Osteocyte (in vitro differentiated cells): ENCODE results near the gene RGS16. TPM values are rescaled to one million over a fixed set of nuclear protein-coding genes. Genes with fewer than 3 reads are reported as not detected.

Source experiments
- DNase-seq: peaks from one replicate; pipeline ENCODE4 v3.0.0; 2021; ENCODE audit warnings: mixed read lengths; ENCODE audit not compliant: unreplicated experiment; ENCODE audit errors: extremely low spot score
- H3K27ac Mint-ChIP-seq: one replicate; pipeline ENCODE4 v1.8.0; 2021; ENCODE audit warnings: mild to moderate bottlenecking, mixed read lengths; ENCODE audit not compliant: unreplicated experiment
- H3K27me3 Mint-ChIP-seq: one replicate; pipeline ENCODE4 v1.8.0; 2021; ENCODE audit warnings: mixed read lengths; ENCODE audit not compliant: unreplicated experiment
- H3K36me3 Mint-ChIP-seq: one replicate; pipeline ENCODE4 v1.8.0; 2021; ENCODE audit warnings: mixed read lengths; ENCODE audit not compliant: unreplicated experiment
- H3K4me1 Mint-ChIP-seq: one replicate; pipeline ENCODE4 v1.8.0; 2021; ENCODE audit warnings: mixed read lengths; ENCODE audit not compliant: unreplicated experiment
- H3K4me3 Mint-ChIP-seq: one replicate; pipeline ENCODE4 v1.8.0; 2021; ENCODE audit warnings: mild to moderate bottlenecking, moderate library complexity, mixed read lengths; ENCODE audit not compliant: unreplicated experiment
- H3K9me3 Mint-ChIP-seq: one replicate; pipeline ENCODE4 v1.8.0; 2021; ENCODE audit warnings: mixed read lengths; ENCODE audit not compliant: unreplicated experiment
- CTCF ChIP-seq: fragments of 200-600 bp; sonication (generic); IDR thresholded peaks from 2 replicates; pipeline ENCODE4 v1.5.0; 2021; ENCODE audit warnings: antibody characterized with exemption, mild to moderate bottlenecking, moderate library complexity
- total RNA-seq: library from RNA; stranded (reverse); gene quantifications from 2 replicates; pipeline ENCODE4 v1.2.1, GENCODE V29; 2021

Gene RGS16
- total RNA-seq, 1 donor from 2014 or later = 0.48 TPM

- no peak for TF ChIP-seq CTCF
- Mint-ChIP-seq H3K36me3 (peaks cover 3% of the 10 kb centered on the region), H3K4me1 (peaks cover 19% of the 10 kb centered on the region), H3K9me3 (no peaks in the 10 kb centered on the region), H3K27me3 (peaks cover 14% of the 10 kb centered on the region), H3K4me3 (no peak overlapping the region), H3K27ac (no peak overlapping the region)
- DNase-seq = no peak
These were observed 4.8 kb downstream of the RGS16 start for GRCh38 chr1:182599339-182599738.

- no peak overlapping the region for H3K27ac Mint-ChIP-seq
- no peaks in the 10 kb centered on the region for H3K9me3 Mint-ChIP-seq
These were observed 5.9 kb downstream of the RGS16 start for GRCh38 chr1:182598296-182598695.

GRCh38 chr1:182596934-182597333, 7.3 kb downstream of the RGS16 start:
- Mint-ChIP-seq H3K9me3 (no peaks in the 10 kb centered on the region), H3K4me3 (no peak overlapping the region), H3K27ac (no peak overlapping the region), H3K36me3 (peaks cover 3% of the 10 kb centered on the region), H3K4me1 (peaks cover 11% of the 10 kb centered on the region), H3K27me3 (peaks cover 15% of the 10 kb centered on the region)
- no peak for TF ChIP-seq CTCF
- DNase-seq = no peak

More at GRCh38 chr1:182598296-182598695, 5.9 kb downstream of the RGS16 start:
- TF ChIP-seq CTCF = no peak
- no peak for DNase-seq
- Mint-ChIP-seq H3K4me3 (no peak overlapping the region), H3K27me3 (peaks cover 15% of the 10 kb centered on the region), H3K4me1 (peaks cover 11% of the 10 kb centered on the region), H3K36me3 (peaks cover 3% of the 10 kb centered on the region)

GRCh38 chr1:182595641-182596240, 8.4 kb downstream of the RGS16 start:
- Mint-ChIP-seq H3K27me3 (peaks cover 18% of the 10 kb centered on the region), H3K4me3 (no peak overlapping the region), H3K27ac (no peak overlapping the region), H3K4me1 (peaks cover 11% of the 10 kb centered on the region), H3K9me3 (no peaks in the 10 kb centered on the region), H3K36me3 (peaks cover 3% of the 10 kb centered on the region)
- DNase-seq = no peak
- peak; percentile 85 for TF ChIP-seq CTCF

GRCh38 chr1:182589931-182590330, 14.3 kb downstream of the RGS16 start:
- H3K27me3 Mint-ChIP-seq = peaks cover 11% of the 10 kb centered on the region

More at GRCh38 chr1:182589931-182590330, 14.3 kb downstream of the RGS16 start:
- Mint-ChIP-seq H3K36me3 (peaks cover 2% of the 10 kb centered on the region), H3K4me3 (no peak overlapping the region), H3K9me3 (no peaks in the 10 kb centered on the region), H3K27ac (no peak overlapping the region), H3K4me1 (peaks cover 20% of the 10 kb centered on the region)
- DNase-seq = peak; percentile 54
- TF ChIP-seq CTCF = no peak
